Trophoblast cell (in vitro differentiated cells and primary cell): ENCODE measurements around the gene CD37.
"Not testable (repeated sequence)": the region's sequence is repeated elsewhere in the genome, so short reads cannot be mapped to it uniquely, and the experiment has no call there.

ENCODE experiments used
- DNase-seq, 2 donors: peaks; one replicate each; pipeline ENCODE4 v3.0.0-alpha.2; 2016
- H2AFZ ChIP-seq: 2 replicates; pipeline ENCODE4 v1.6.1; 2013; ENCODE audit warnings: low read length, moderate library complexity, mild to moderate bottlenecking; ENCODE audit not compliant: insufficient read depth, poor library complexity
- H2AK5ac ChIP-seq: 2 replicates; pipeline ENCODE4 v1.6.1; 2013; ENCODE audit warnings: mild to moderate bottlenecking, low read length
- H2BK120ac ChIP-seq: 2 replicates; pipeline ENCODE4 v1.6.1; 2013; ENCODE audit warnings: low read length, mild to moderate bottlenecking, moderate library complexity; ENCODE audit not compliant: insufficient read depth, poor library complexity
- H2BK12ac ChIP-seq: 2 replicates; pipeline ENCODE4 v1.6.1; 2013; ENCODE audit warnings: mild to moderate bottlenecking, low read length, moderate library complexity
- H2BK5ac ChIP-seq: 2 replicates; pipeline ENCODE4 v1.6.1; 2013; ENCODE audit warnings: low read length, low read depth, moderate library complexity, mild to moderate bottlenecking; ENCODE audit not compliant: poor library complexity
- H3K14ac ChIP-seq: 2 replicates; pipeline ENCODE4 v1.6.1; 2013; ENCODE audit warnings: mild to moderate bottlenecking, low read length
- H3K18ac ChIP-seq: 2 replicates; pipeline ENCODE4 v1.6.1; 2013; ENCODE audit warnings: mild to moderate bottlenecking, low read length
- H3K23ac ChIP-seq: 2 replicates; pipeline ENCODE4 v1.6.1; 2013; ENCODE audit warnings: low read length
- H3K27ac ChIP-seq: 2 replicates; pipeline ENCODE4 v1.5.1; 2013; ENCODE audit warnings: low read depth, mild to moderate bottlenecking, inconsistent platforms, low read length, moderate library complexity
- H3K27me3 ChIP-seq: 2 replicates; pipeline ENCODE4 v1.6.1; 2013; ENCODE audit warnings: inconsistent platforms, mild to moderate bottlenecking, low read length, moderate library complexity; ENCODE audit not compliant: insufficient read depth
- H3K36me3 ChIP-seq, 2 experiments: 1 replicate in 1 of 2; 2 replicates in 1 of 2; pipeline ENCODE4 v1.6.1; 2013; ENCODE audit warnings: low read length in 2 of 2, mild to moderate bottlenecking in 2 of 2, moderate library complexity in 1 of 2; ENCODE audit not compliant: insufficient read depth in 2 of 2, control insufficient read depth in 1 of 2
- H3K4ac ChIP-seq: 2 replicates; pipeline ENCODE4 v1.6.1; 2013; ENCODE audit warnings: low read depth, mild to moderate bottlenecking, low read length, moderate library complexity
- H3K4me1 ChIP-seq, 2 experiments: 1 replicate in 1 of 2; 2 replicates in 1 of 2; pipeline ENCODE4 v1.6.1; 2013; ENCODE audit warnings: low read length in 2 of 2, mild to moderate bottlenecking in 2 of 2, moderate library complexity in 1 of 2; ENCODE audit not compliant: insufficient read depth in 2 of 2, control insufficient read depth in 1 of 2
- H3K4me2 ChIP-seq: 2 replicates; pipeline ENCODE4 v1.6.1; 2013; ENCODE audit warnings: inconsistent platforms, mild to moderate bottlenecking, low read length, moderate library complexity
- H3K4me3 ChIP-seq: 2 replicates; pipeline ENCODE4 v1.5.1; 2013; ENCODE audit warnings: mild to moderate bottlenecking, low read depth, low read length, inconsistent platforms
- H3K79me1 ChIP-seq: one replicate; pipeline ENCODE4 v1.6.1; 2013; ENCODE audit warnings: low read length
- H3K79me2 ChIP-seq: 2 replicates; pipeline ENCODE4 v1.6.1; 2013; ENCODE audit warnings: low read length, mild to moderate bottlenecking; ENCODE audit not compliant: control insufficient read depth, insufficient read depth, poor library complexity
- H3K9ac ChIP-seq: 2 replicates; pipeline ENCODE4 v1.6.1; 2013; ENCODE audit warnings: mild to moderate bottlenecking, low read length
- H3K9me3 ChIP-seq: 2 replicates; pipeline ENCODE4 v1.6.1; 2013; ENCODE audit warnings: low read depth, mild to moderate bottlenecking, control low read depth, inconsistent platforms, low read length; ENCODE audit not compliant: insufficient read depth
- H4K12ac ChIP-seq: 2 replicates; pipeline ENCODE4 v1.6.1; 2013; ENCODE audit warnings: low read depth, mild to moderate bottlenecking, low read length, moderate library complexity
- H4K8ac ChIP-seq: 2 replicates; pipeline ENCODE4 v1.6.1; 2013; ENCODE audit warnings: low read depth, mild to moderate bottlenecking, low read length, moderate library complexity
- H4K91ac ChIP-seq: one replicate; pipeline ENCODE4 v1.6.1; 2013; ENCODE audit warnings: low read depth, mild to moderate bottlenecking, low read length, moderate library complexity
- WGBS: extraction: QIAGEN DNeasy Blood & Tissue Kit; methylation state at CpG from one replicate; pipeline ENCODE4 v1.1.7; 2013; ENCODE audit warnings: missing lambda C conversion rate; ENCODE audit not compliant: insufficient read length, insufficient coverage; ENCODE audit errors: extremely low coverage; 5-methylcytosine and 5-hydroxymethylcytosine counted together

The CD37 gene

DNA sequence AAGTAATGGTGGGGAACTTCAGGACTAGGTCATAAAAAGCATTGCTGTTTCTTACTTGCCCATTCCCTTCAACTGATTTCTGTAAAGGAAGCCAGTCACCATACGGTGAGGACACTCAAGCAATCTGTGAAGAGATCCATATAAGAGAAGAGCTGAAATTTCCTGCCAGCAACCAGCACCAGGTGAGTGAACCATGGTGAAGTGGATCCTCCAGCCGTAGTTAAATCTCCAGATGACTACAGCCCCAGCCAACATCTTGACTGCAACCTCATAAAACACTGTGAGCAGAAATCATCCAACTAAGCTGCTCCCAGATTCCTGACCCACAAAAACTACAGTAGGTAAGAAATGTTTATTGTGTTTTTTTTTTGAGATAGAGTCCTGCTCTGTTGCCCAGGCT is 6.5 kb upstream of the CD37 start:
- WGBS = no CpG with 5 or more reads among the region's 2 CpGs
- no peak overlapping the region for H3K4me2 ChIP-seq

DNA sequence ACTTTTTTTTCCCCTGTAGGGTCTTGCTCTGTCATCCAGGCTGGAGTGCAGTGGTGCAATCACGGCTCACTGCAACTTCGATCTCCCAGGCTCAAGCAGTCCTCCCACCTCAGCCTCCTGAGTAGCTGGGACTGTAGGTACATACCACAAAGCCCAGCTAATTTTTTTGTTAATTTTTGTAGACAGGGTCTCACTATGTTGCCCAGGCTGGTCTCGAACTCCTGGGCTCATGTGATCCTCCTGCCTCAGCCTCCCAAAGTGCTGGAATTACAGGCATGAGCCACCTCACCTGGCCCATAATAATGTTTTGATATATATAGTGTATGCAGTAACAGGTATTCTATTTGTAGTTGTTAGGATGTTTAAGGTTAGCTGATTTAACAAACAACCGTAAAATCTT is 4.0 kb upstream of the CD37 start:
- not testable (repeated sequence) for H3K4me1 ChIP-seq, H3K9ac ChIP-seq, H4K12ac ChIP-seq, H3K23ac ChIP-seq, H3K79me1 ChIP-seq, H3K27ac ChIP-seq, H3K27me3 ChIP-seq, H3K9me3 ChIP-seq, H4K91ac ChIP-seq, H3K36me3 ChIP-seq, H2AFZ ChIP-seq, H2BK120ac ChIP-seq, H2BK12ac ChIP-seq, H3K4ac ChIP-seq, H3K4me3 ChIP-seq, H4K8ac ChIP-seq, H3K4me2 ChIP-seq, H2AK5ac ChIP-seq, H3K18ac ChIP-seq, DNase-seq, H2BK5ac ChIP-seq, H3K79me2 ChIP-seq, H3K14ac ChIP-seq
- no CpG with 5 or more reads among the region's 4 CpGs for WGBS

More for the DNA sequence above, 6.5 kb upstream of the CD37 start:
- Histone ChIP-seq H4K8ac (no peak overlapping the region), H2AK5ac (no peak overlapping the region), H3K36me3 (peaks cover 2 to 3% of the 10 kb centered on the region in 2 experiments), H2BK120ac (no peak overlapping the region), H3K14ac (no peak overlapping the region), H3K27me3 (no peaks in the 10 kb centered on the region), H3K23ac (no peak overlapping the region), H3K4me1 (no peaks in the 10 kb centered on the region), H3K79me2 (no peaks in the 10 kb centered on the region), H2BK12ac (no peak overlapping the region), H3K9ac (no peak overlapping the region), H4K12ac (no peak overlapping the region), H3K4me3 (no peak overlapping the region), H3K18ac (no peak overlapping the region), H2AFZ (no peak overlapping the region), H3K27ac (no peak overlapping the region), H3K4ac (no peak overlapping the region), H3K9me3 (peaks cover 3% of the 10 kb centered on the region), H3K79me1 (no peaks in the 10 kb centered on the region), H4K91ac (no peak overlapping the region), H2BK5ac (no peak overlapping the region)
- DNase-seq = no peak

DNA sequence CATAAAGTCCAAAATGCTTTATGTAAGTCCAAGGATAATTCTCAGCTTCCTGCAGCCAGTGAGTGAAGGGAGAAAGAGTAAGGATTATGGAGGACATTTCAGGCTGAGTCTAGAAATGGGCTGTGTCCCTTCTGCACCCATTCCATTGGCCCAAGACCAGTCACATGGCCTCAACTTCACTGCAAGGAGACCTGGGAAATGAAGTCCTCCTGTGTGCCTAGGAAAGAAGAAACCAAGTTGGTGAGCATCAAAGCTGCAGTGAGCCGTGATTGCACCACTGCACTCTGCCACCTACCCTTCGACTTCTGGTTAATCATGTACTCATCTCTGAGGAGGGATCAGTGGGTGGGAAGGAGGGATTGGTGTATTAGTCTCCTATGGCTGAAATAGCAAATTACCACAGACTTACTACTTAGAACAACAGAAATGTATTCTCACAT is 3.6 kb upstream of the CD37 start:
- DNase-seq = peak in 1 of 2 donors; percentile 37
- no peak overlapping the region for H3K23ac ChIP-seq
- no peaks in the 10 kb centered on the region for H3K27me3 ChIP-seq
- H3K4me2 ChIP-seq = no peak overlapping the region
- H3K4me3 ChIP-seq = no peak overlapping the region
- H2BK12ac ChIP-seq = no peak overlapping the region
- H3K9ac ChIP-seq = no peak overlapping the region
- no peaks in the 10 kb centered on the region for H3K4me1 ChIP-seq
- H3K18ac ChIP-seq = no peak overlapping the region
- no peak overlapping the region for H2AFZ ChIP-seq
- H2BK120ac ChIP-seq = no peak overlapping the region
- H2AK5ac ChIP-seq = no peak overlapping the region
- no peaks in the 10 kb centered on the region for H3K79me2 ChIP-seq
- H3K36me3 ChIP-seq = peaks cover 4 to 9% of the 10 kb centered on the region in 2 experiments
- H4K12ac ChIP-seq = no peak overlapping the region
- H4K91ac ChIP-seq = no peak overlapping the region
- no CpG with 5 or more reads among the region's 2 CpGs for WGBS
- H3K14ac ChIP-seq = no peak overlapping the region
- H4K8ac ChIP-seq = no peak overlapping the region
- H3K4ac ChIP-seq = no peak overlapping the region
- H3K9me3 ChIP-seq = peaks cover 2% of the 10 kb centered on the region
- H2BK5ac ChIP-seq = no peak overlapping the region
- no peak overlapping the region for H3K27ac ChIP-seq
- H3K79me1 ChIP-seq = no peaks in the 10 kb centered on the region

DNA sequence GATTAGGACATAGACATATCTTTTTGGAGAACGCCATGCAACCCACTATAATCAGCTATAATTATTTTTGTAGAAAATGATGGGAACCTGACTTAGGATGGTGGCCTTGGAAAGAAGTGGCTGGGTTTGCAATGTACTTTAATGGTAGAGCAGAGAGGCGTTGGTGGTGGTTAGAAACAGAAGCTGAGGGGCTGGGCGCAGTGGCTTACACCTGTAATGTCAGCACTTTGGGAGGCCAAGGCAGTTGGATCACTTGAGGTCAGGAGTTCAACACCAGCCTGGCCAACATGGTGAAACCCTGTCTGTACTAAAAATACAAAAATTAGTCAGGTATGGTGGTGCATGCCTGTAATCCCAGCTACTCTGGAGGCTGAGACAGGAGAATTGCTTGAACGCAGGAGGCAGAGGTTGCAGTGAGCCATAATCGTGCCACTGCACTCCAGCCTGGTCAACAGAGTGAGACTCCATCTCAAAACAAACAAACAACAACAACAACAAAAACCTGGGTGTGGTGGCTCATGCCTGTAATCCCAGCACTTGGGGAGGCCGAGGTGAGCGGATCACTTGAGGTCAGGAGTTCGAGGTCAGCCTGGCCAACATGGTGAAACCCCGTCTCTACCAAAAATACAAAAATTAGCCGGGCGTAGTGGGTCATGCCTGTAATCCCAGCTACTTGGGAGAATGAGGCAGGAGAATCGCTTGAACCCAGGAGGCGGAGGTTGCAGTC is 2.4 kb upstream of the CD37 start:
- not testable (repeated sequence) for H3K4ac ChIP-seq, H4K12ac ChIP-seq, DNase-seq, H3K4me1 ChIP-seq, H3K27me3 ChIP-seq, H4K91ac ChIP-seq, H2AFZ ChIP-seq, H3K23ac ChIP-seq, H3K36me3 ChIP-seq, H3K4me2 ChIP-seq, H3K79me2 ChIP-seq, H3K18ac ChIP-seq, H3K4me3 ChIP-seq, H3K79me1 ChIP-seq, H4K8ac ChIP-seq, H3K27ac ChIP-seq, H2AK5ac ChIP-seq, H3K9ac ChIP-seq, H3K14ac ChIP-seq, H2BK12ac ChIP-seq, H2BK120ac ChIP-seq, H3K9me3 ChIP-seq, H2BK5ac ChIP-seq
- no CpG with 5 or more reads among the region's 13 CpGs for WGBS
